GM18861 (cell line): ENCODE results near the gene TIMP2.

Experiments used
- ATAC-seq: cut with Tn5 transposase; IDR thresholded peaks from one replicate; pipeline ENCODE4 v1.9.1; 2021; ENCODE audit not compliant: unreplicated experiment

Gene TIMP2

GRCh38 chr17:78840780-78841611 is 84.2 kb downstream of the TIMP2 start, which contains the start of gene USP36:
TSS of gene USP36 (minus strand) at chr17:78840814. CDS start at chr17:78836363, 4,451 bp downstream.
- peak; percentile 82 for ATAC-seq

GRCh38 chr17:78840530-78840779 is 84.7 kb downstream of the TIMP2 start:
- ATAC-seq, result no peak

GRCh38 chr17:78839762-78840529 is 85.2 kb downstream of the TIMP2 start:
- peak; percentile 9 for ATAC-seq

- no peak for ATAC-seq
These were observed 85.9 kb downstream of the TIMP2 start for GRCh38 chr17:78839235-78839761.

- no peak for ATAC-seq
These were observed 86.6 kb downstream of the TIMP2 start for GRCh38 chr17:78838574-78839005.

GRCh38 chr17:78836420-78837021 is 88.7 kb downstream of the TIMP2 start:
- ATAC-seq, result no peak

GRCh38 chr17:78834571-78834970 is 90.6 kb downstream of the TIMP2 start:
- no peak for ATAC-seq

- ATAC-seq, result no peak
These were observed 92.7 kb downstream of the TIMP2 start for GRCh38 chr17:78832541-78832810.

GRCh38 chr17:78831688-78832540 is 93.3 kb downstream of the TIMP2 start:
- no peak for ATAC-seq

- no peak for ATAC-seq
These were observed 95.7 kb downstream of the TIMP2 start for GRCh38 chr17:78829477-78829876.

- no peak for ATAC-seq
These were observed 96.6 kb downstream of the TIMP2 start for GRCh38 chr17:78828470-78829185.

GRCh38 chr17:78826836-78827509 is 98.2 kb downstream of the TIMP2 start:
- no peak for ATAC-seq

- ATAC-seq, result no peak
These were observed 98.8 kb downstream of the TIMP2 start for GRCh38 chr17:78826421-78826820.

GRCh38 chr17:78825696-78826095 is 99.5 kb downstream of the TIMP2 start:
- ATAC-seq, result no peak

- no peak for ATAC-seq
These were observed 100.9 kb downstream of the TIMP2 start for GRCh38 chr17:78824240-78824639.

- ATAC-seq, result no peak
These were observed 101.7 kb downstream of the TIMP2 start for GRCh38 chr17:78823282-78824046.

GRCh38 chr17:78822552-78822951 is 102.6 kb downstream of the TIMP2 start:
- no peak for ATAC-seq

GRCh38 chr17:78821961-78822360 is 103.2 kb downstream of the TIMP2 start:
- ATAC-seq, result no peak

- ATAC-seq, result no peak
These were observed 104.3 kb downstream of the TIMP2 start for GRCh38 chr17:78820841-78821240.
